IPS-NIHi7 (cell line): ENCODE results near the gene DBNDD2.

Source experiments
- DNase-seq: peaks from one replicate; pipeline ENCODE4 v3.0.0; 2012; ENCODE audit warnings: mixed read lengths; ENCODE audit errors: extremely low spot score

The DBNDD2 gene

DNA sequence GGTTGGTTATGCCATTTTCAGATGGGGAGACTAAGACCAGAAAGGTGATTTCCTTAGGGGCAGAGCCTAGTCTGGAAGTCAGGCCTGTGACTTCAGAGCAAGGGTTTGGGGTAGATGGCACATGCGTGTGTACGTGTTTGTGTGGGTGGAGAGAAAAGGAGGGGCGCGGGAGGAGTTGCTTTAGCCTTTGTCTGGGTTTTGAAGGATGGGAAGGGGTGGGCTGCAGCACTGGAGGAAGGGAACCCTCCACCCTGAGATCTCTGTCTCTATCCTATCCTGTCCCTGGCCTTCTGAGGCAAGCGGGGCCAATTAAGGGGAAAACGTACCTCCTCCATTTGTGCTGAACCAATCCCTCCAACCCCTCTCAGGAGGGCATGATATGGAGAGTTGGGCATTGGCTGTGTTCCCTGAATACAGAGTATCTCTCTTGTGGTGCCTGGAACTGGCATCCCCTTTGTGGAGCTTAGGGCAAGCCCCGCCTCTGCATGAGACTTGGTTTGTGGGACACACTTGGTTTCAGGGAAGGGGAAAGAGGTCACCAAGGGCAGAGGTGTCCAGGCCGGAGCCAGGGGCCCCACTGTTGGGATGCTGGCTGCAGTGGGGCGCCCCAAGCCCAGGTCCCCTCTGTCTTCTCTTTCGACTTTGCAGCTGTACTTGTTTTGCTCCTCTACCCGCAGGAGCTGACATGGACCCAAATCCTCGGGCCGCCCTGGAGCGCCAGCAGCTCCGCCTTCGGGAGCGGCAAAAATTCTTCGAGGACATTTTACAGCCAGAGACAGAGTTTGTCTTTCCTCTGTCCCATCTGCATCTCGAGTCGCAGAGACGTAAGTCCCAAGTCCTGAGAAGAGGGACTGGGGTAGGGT, at the start of gene DBNDD2:
Gene DBNDD2, plus strand, starts transcription at position 507 of the 863 bp plus-strand sequence. Its CDS starts 179 bp downstream, at position 686.
- DNase-seq: no peak

- DNase-seq: no peak
Observed at GRCh38 chr20:45359069-45359405, 49.1 kb upstream of the DBNDD2 start.

DNA sequence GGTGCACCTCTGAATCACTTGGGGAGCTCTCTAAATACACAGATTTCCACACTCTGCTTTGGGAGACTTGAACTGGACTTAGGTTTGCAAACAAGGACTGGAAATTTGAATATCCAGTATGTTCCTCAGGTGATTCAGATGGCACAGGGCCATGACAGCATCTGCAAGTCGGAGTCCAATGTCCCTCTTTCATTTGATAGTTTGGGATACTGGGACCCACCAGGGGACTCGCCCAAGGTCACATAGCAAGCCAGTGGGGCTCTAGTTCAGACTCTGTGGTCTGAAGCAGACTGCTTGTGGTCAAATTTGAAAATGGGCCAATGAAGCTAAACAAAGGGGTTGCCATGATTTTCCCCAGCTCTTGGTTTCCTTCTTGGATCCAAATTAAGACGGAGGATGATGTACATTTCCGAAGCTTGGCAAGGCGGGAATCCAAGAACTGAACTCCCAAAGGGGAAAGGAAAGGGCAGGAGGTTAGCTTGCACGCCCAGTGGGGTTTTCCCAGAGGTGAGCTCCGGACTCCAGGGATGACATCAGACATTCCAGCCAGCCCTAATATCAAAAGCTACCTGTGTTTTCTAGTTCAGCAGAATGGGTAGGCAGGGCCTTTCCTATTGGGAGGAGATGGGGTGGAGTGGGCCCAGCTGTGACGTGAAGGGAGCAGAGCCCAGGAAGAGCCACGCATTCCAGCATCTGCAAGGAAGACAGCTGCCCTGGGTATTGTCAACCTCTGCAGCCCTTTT, 48.5 kb upstream of the DBNDD2 start:
- no peak for DNase-seq

GRCh38 chr20:45361793-45362192, 46.3 kb upstream of the DBNDD2 start:
- no peak for DNase-seq

- DNase-seq: peak; percentile 98
Observed at GRCh38 chr20:45362804-45363610, 45.1 kb upstream of the DBNDD2 start, which contains the start of gene SYS1. TSS of gene SYS1 (plus strand) at chr20:45363156. CDS start at chr20:45363532, 376 bp downstream.

DNA sequence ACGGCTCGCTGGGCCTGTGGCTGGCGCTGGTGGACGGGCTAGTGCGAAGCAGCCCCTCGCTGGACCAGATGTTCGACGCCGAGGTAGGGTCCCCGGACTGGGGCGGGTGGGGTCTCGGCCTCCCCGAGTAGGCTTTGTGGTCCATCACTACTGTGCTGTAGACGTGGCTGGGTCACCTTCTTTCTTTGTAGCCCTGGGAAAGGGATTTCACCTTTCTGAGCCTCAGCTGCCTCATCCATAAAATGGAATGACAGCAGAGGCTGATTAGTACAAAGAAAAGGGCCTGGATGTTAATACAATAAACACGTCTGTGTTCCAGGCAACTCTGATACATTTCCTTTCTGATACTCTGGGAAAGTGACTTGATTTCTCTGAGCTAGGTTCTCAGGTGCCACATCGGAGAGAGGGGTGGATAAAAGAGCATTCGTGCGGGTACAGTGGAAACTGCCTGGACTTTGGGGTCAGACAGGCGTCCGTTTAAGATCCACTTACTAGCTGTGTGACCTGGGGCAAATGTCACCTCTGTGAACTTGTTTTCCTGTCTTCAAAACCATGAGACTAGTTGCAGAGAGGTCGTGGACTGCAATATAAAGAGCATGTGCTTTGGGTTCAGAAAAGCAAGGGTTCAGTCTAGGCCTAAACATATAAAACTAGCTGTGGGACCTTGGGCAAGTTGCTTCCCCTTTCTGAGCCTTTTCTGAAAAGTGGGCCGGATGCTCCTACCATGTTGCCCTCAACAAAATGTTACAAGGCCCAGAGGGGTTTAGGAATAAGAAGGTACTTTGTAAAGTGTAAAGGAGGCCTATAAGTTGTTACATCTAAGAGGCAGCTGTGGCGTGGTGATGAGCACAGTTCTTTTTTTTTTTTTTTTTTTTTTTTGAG, 44.2 kb upstream of the DBNDD2 start:
- DNase-seq: no peak

DNA sequence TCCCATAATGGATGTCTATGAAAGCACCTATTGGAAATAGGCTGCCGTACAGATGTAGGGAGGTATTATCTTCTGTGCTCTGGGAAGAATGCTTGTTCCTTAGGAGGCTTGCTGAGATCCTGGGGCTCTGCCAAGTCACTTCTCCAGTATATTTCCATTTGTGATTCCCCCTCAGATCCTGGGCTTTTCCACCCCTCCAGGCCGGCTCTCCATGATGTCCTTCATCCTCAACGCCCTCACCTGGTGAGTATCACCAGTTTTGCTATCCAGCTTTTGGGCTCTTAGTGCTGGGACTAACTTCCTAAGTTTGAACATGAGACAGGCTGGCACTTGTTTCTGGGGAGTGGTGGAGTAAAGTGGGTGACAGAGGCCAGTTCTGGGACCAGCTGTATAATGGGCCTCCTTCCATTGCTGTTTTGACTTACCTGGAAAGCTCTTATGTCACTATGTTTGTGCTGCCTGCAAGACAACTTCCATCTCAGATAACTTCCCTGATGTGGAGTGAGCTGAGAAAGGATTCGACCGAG, 42.6 kb upstream of the DBNDD2 start:
- no peak for DNase-seq

GRCh38 chr20:45366192-45366591, 41.9 kb upstream of the DBNDD2 start:
- DNase-seq: no peak

GRCh38 chr20:45366631-45367030, 41.5 kb upstream of the DBNDD2 start:
- no peak for DNase-seq

DNA sequence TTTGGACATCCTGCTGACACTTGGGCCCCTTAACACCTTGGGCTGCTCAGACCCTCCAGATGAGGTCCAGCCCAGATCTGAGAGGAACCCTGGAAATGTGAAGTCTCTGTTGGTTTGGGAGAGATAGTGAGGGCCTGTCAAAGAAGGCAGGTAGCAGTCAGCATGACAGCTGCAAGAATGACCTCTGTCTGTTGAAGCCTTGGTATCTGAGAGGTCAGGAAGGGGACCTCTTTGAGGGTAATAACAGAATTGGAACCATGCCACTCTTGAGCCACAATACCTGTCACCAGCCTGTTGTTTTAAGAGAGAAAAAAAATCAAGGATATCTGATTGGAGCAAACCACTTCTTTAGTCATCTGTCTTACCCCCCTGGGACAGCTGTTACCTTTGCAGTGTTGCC, 41.0 kb upstream of the DBNDD2 start:
- DNase-seq: no peak

GRCh38 chr20:45368221-45368980, 39.7 kb upstream of the DBNDD2 start:
- DNase-seq: no peak

DNA sequence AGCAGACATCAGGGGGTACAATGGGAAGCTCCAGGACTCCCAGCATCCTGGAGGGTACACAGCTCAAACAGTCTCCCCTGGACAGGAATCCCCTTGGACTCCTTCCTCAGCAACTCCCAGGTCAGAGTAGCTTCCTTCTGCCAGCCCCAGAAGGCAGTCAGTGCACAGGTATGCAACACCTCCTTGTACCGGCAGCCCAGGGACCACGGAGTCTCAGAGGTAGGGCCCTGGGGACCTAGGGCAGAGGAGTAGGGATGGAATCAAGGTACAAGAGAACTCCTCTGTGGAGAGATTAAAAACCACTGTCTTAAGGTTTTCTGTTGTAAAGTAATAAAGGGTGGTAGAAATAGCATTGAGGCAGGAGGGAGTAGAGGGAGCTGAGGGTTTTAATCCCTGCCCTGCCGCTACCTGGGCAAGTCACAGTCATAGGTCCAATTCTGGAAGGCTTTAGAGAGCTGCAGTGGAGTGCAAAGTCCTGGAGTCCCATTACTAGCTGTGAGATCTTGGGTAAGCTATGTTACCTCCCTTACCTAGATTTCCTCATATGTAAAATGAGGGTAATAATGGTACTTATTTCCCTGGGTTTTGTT, 37.4 kb upstream of the DBNDD2 start:
- DNase-seq: no peak

GRCh38 chr20:45372241-45372640, 35.8 kb upstream of the DBNDD2 start:
- DNase-seq: no peak

GRCh38 chr20:45372646-45373352, 35.3 kb upstream of the DBNDD2 start:
- DNase-seq: peak; percentile 45

DNA sequence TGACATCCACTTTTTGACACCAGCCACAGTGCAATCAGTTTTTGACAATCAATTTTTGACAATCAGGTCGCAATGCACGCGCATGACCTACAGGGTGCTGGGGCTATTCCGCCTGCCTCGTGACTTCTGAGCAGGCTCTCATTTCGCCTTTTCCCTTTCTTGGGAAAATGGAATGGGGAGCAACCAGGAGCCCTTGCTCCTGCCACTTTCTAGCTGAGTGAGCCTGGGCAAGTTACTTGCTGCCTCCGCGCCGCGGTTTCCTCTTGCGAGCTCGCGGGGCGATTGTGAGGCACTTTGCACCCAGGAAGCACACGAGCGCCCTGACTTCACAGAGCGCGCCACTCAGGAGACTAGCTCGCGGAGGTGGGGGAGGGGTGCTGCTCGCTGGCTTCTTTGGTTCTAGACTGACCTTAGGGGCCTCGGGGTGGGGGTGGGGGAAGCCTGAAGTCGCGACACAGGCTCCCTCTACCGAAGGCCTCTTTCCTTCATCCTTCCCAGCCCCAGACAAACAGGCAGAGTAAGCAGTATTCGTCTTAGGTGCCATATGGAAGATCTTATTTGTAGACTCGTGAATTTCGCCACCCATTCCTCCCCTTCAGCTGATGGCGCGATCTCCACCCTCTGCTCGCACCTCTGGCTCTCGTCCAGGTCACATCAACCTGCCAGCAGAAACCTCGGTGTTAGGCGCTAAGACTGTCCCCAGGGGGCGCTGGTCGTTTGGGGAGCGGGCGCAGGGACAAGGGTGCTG, 34.6 kb upstream of the DBNDD2 start:
- DNase-seq: peak; percentile 88

GRCh38 chr20:45374101-45374467, 34.0 kb upstream of the DBNDD2 start:
- no peak for DNase-seq

DNA sequence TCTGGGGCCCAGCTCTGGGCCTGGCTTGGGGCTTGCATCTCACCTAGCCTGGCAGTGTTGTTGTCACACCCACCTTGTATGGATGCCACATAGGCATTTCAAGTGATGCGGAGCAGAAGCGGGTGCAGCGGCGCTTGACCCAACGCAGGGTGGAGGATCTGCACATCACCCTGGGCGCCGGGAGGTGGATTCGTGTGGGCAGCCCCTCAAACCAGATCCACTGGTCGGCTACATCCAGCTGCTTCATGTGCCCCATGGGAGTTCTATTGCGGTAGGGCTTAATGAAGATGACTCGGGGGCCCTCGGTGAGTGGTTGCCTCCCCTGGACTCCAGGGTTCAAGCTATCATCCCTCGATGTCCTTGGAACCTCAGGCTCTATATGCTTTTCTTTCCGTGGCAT, 33.1 kb upstream of the DBNDD2 start:
- no peak for DNase-seq

DNA sequence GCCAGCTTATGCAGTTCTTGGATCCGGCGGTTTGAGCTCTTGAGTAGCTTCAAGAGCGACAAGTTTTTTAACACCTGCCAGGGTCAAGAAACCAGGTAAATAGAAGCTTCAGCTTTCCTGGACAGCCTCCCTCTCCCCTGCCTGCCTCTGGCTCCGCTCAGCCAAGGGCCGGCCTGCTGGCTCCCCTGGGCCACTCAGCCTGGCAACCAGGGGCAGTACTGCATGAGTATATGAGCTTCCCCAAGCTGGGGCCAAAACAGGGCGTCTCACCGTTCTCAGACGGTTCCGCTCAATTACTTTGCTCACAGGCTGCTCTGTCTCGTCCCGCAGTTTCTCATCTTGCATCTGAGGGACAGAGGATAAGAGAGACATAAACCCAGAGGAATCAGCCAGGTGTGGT, 30.8 kb upstream of the DBNDD2 start:
- no peak for DNase-seq
